ENCODE results near the gene DYRK2. TPM values are rescaled to one million over a fixed set of nuclear protein-coding genes. Genes with fewer than 3 reads are reported as not detected.

The DYRK2 gene
- total and polyA plus RNA-seq, 2 experiments from 2014 or later, result 7.1 to 34.1 TPM

GRCh38 chr12:67676624-67677023 lies 28.1 kb downstream of the DYRK2 start:
- peaks cover 40% of the 10 kb centered on the region for H3K36me3 Mint-ChIP-seq (ENCODE audit: low read depth)
- peaks cover 4% of the 10 kb centered on the region for H3K27me3 Mint-ChIP-seq (ENCODE audit: insufficient read depth, low read depth, poor library complexity)
- no peak overlapping the region for H3K4me3 Mint-ChIP-seq
- Histone ChIP-seq H2AFZ (no peak overlapping the region), H3K79me2 (replicated peaks; ENCODE audit: insufficient read depth) (no peaks in the 10 kb centered on the region), H3K36me3 (ENCODE audit: insufficient read depth) (peaks cover 9% of the 10 kb centered on the region; the same call in 1 of the 2 replicates), H3K4me2 (no peak overlapping the region), H4K20me1 (replicated peaks; ENCODE audit: insufficient read depth) (no peaks in the 10 kb centered on the region), H3F3A (replicated peaks; ENCODE audit: low read depth) (no peaks in the 10 kb centered on the region), H3K27ac (ENCODE audit: low read depth) (no peak overlapping the region), H3K9me2 (ENCODE audit: insufficient read depth) (peaks cover 7% of the 10 kb centered on the region; the same call in 1 of the 2 replicates), H3K4me3 (no peak overlapping the region), H3K27me3 (ENCODE audit: insufficient read depth) (no peaks in the 10 kb centered on the region), H3K4me1 (ENCODE audit: insufficient read depth) (no peaks in the 10 kb centered on the region)
- ATAC-seq, result no peak
- no peak for DNase-seq (ENCODE audit: low spot score)
- TF ChIP-seq NANOG (IDR thresholded peaks at IDR 0.05; ENCODE audit: borderline replicate concordance) (no peak), CREB1 (CRISPR knock-in tag; IDR thresholded peaks at IDR 0.05; ENCODE audit: low read depth) (no peak), ETS1 (IDR thresholded peaks at IDR 0.05) (no peak), REST (IDR thresholded peaks at IDR 0.05; ENCODE audit: unreplicated experiment) (no peak), JUNB (IDR thresholded peaks at IDR 0.05; ENCODE audit: unreplicated experiment) (no peak), POLR2AphosphoS5 (IDR thresholded peaks at IDR 0.05; ENCODE audit: low read depth) (no peak), ZNF331 (CRISPR knock-in tag; IDR thresholded peaks at IDR 0.05; ENCODE audit: low read depth) (no peak), STAT1 (IDR thresholded peaks at IDR 0.05; ENCODE audit: unreplicated experiment) (no peak), ZNF462 (CRISPR knock-in tag; IDR thresholded peaks at IDR 0.05) (no peak), EZH2phosphoT487 (IDR thresholded peaks at IDR 0.05; ENCODE audit: unreplicated experiment) (no peak), CTCF (conservative IDR thresholded peaks at IDR 0.05; ENCODE audit: low read depth in 2 of 2) (no peak), EZH2 (IDR thresholded peaks at IDR 0.05; ENCODE audit: low read depth, unreplicated experiment) (no peak), ZNF114 (CRISPR knock-in tag; IDR thresholded peaks at IDR 0.05) (no peak)
- peaks cover 7% of the 10 kb centered on the region for H3K4me1 Mint-ChIP-seq
- peaks cover 32% of the 10 kb centered on the region for H3K9me3 Mint-ChIP-seq
- no peak overlapping the region for H3K27ac Mint-ChIP-seq

All from GM23338 (cell line).